ENCODE measurements around the gene ALOX12B.

DNA sequence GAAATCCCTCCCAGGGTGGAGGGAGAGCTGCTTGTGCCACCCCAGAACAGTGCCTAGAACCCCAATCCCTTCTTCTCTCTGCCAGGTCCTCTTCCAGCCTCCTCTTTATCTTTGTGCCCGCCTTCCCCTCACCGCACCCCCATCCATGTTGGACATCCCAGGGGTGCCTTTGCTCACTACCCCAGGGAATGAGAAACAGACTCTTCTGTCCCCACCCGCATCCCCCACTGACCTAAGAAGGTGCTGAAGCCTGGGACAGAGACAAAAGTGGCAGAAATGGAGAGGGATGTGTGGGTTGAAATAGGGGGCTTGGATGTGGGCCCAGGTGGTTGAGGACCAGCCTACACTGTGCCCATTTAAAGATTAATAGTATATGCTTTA is 31.7 kb downstream of the ALOX12B start:
- TF ChIP-seq, protein P1, sequence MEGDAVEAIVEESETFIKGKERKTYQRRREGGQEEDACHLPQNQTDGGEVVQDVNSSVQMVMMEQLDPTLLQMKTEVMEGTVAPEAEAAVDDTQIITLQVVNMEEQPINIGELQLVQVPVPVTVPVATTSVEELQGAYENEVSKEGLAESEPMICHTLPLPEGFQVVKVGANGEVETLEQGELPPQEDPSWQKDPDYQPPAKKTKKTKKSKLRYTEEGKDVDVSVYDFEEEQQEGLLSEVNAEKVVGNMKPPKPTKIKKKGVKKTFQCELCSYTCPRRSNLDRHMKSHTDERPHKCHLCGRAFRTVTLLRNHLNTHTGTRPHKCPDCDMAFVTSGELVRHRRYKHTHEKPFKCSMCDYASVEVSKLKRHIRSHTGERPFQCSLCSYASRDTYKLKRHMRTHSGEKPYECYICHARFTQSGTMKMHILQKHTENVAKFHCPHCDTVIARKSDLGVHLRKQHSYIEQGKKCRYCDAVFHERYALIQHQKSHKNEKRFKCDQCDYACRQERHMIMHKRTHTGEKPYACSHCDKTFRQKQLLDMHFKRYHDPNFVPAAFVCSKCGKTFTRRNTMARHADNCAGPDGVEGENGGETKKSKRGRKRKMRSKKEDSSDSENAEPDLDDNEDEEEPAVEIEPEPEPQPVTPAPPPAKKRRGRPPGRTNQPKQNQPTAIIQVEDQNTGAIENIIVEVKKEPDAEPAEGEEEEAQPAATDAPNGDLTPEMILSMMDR (IDR thresholded peaks at IDR 0.05), result no peak
- no peak for TF ChIP-seq POLR2A (IDR thresholded peaks at IDR 0.05)
- no peak for TF ChIP-seq EP300 (IDR thresholded peaks at IDR 0.05)
- no peak for TF ChIP-seq POLR2AphosphoS5 (IDR thresholded peaks at IDR 0.05)
